GM21825 (cell line): ENCODE results near the gene CRAT.
"Not testable (repeated sequence)": the region's sequence is repeated elsewhere in the genome, so short reads cannot be mapped to it uniquely, and the experiment has no call there.

ENCODE experiments used
- ATAC-seq: cut with Tn5 transposase; IDR thresholded peaks from one replicate; pipeline ENCODE4 v1.9.1; 2021; ENCODE audit warnings: mild to moderate bottlenecking, moderate library complexity; ENCODE audit not compliant: unreplicated experiment

CRAT gene

DNA sequence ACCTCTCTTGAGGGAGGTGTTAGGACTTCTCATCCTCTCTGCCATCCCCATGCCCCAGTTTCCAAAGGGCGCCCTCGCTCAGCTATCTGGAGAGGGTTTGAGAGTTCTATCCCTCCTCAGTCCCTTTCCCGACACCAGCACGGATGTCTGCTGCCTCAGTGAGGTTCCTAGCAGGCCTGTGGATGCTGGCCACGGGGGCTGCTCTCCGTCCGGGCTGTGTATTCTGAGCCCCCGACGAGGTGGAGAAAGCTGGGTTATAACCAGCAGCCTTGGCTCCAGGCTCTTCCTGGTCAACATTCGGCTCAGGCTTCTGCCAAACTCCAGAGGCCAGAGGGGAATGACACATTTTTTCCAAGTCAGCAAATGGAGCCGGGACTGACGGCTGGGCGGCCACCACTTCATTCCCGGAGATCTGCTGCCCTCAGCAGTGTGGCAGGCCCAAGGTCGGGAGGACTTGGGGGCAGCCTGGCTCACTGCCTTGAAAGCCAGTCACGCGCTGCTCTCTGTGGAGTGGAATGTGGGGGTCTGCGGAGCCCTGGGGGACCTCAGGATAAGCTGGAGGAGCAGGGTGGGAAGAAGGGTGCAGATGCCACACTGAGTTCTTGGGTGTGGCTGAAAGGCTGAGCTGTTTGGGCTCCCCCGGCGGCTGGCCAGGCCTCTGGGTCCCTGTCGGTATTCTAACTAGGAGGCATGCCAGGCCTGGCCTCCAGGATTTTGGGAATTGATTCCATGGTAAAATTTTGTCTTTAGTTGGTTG, 28.1 kb upstream of the CRAT start:
- ATAC-seq, result no peak

DNA sequence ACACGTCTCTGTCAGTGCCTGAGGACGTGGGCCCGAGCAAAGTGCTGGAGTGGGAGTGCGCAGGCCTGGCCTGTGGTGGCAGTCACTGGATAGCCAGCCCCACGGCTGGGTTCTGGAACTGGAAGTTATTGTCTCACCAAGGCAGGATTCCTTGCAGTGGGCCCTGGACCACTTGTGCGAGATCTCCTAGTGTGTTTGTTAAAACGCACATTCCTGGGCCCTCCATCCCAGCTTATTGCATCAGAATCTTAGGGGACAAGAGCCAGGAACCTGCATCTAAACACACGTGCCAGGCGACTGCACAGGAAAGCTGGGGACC, 27.5 kb upstream of the CRAT start:
- ATAC-seq, result no peak

DNA sequence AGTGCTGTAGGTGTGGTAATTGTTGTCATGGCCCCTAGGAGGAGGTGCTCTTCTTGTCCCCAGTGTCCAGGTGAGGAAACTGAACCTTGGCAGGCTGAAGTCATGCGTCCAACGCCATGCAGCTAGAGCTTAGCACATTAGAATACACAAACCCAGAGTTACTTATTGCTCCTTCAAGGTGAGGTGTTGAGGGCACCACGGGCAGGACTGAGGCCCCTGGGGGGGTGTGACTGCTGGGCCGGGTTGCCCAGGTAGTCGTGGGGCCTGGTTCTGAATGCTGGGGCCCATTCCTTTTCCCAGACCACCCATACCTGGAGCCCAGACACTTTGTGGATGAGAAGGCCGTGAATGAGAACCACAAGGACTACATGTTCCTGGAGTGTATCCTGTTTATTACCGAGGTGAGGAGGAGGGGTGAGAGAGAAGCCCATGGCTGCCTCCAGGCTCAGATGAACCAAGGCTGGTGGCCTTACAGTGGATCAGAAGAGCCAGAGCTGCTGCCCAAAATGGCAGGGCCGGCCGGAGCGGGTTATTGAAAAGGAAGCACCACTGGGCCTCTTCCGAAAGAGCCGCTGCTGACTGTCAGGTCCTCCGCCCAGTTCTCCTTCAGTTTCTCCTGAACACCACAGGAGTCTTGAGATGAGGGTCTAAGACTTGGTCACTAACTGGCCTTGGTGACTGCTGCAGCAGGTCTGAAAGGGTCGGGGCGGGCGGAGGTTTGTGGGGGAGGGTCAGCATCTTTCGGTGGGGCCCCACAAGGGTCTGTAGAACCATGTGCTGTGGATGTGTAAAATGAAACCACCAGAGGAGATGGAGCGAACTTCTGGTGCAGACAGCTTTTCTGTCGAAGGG, 26.9 kb upstream of the CRAT start:
- ATAC-seq, result no peak

DNA sequence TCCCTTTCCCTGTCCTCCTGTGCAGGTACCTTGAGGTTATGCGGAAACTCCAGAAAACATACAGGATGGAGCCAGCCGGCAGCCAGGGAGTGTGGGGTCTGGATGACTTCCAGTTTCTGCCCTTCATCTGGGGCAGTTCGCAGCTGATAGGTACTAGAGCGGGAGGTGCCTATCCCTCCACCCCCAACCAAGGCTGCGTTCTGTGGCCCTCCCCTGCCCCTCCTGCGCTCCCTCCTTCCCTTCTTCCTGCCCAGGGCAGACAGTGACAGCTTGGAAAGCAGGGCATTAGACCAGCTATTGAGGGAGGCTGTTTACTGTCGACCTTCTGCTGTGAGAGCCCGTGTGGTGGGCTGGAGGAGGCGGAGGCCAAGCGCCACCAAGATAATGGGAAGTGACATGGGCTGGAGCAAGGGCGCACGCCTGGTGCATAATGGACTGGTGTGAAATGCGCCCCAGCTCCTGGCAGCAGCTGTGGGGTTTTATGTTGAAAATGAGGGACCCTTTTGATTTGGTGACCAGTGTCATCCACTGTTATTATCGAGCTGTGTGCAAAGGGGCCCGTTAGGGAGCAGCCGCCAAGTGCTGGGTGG, 25.9 kb upstream of the CRAT start:
- no peak for ATAC-seq

DNA sequence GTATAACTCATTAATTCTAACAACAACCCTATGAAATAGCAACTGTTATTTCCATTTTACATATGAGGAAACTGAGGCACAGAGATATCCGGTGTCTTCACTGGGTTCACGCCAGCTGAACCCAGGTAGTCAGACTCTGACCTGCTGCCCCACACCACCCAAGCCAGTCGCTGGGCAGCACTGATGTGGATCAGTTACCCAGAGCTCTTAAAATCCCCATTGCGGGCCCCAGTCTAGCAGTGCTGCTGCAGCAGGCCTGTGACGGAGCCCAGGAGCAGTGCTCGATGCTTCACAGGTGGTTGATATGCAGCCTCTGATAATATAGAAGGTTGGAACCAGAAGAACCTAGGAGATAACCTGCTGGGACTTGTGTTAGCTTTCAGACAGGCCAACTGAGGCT, 24.9 kb upstream of the CRAT start:
- ATAC-seq, result no peak

DNA sequence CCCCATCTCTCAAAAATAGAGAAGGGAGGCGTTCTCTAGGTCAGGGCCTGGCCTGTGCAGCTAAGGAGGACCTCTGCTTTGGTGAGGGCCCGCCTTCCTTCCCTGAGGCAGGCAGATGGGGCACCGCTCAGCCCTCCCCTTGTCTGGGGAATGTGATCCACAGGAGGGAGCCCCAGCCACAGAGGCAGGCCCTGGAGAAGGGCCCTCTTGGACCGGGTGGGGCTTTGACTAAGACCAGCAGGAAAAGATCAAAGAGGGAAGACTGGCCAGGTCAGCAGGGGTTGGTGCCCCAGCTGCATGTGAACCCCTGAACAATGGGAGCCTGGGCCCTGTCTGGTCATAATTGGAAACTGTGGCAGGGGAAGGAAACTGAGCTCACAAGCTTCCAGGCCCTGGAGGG, 22.5 kb upstream of the CRAT start:
- ATAC-seq, result no peak

DNA sequence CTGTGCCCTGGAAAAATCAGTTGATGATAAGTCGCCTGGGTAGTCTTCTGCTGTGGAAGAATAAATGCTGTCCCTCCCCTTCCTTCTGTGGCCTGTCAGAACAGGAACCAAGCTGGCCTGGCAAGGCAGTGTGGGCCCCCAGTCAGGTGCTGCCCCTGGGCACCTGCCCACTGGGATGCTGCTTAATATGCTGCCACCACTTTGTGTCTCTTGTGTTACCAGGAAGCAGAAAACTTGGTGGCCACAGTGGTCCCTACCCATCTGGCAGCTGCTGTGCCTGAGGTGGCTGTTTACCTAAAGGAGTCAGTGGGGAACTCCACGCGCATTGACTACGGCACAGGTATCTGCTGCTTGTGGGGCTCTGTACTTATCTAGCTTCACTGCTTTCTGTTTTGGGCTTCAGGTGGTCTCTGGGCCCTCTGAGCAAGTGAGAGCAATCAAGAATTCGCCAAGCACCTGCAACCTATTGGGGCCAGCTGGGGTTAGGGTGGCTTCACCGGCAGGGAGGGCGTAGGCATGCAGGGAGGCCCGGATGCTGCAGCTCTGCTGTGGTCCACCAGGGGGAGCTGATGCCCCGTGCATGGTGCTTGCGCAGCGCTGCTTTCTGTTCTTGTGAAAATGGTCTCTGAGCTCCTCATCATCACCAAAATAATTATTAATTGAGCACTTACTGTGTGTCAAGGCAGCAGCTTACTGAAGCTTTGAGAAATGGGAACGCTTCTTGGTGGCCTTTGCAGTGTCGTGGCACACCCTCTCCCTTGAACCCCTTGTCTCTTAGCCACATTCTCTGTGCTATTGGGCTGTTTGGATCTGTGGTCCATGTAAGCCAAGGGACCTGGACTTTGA, 20.9 kb upstream of the CRAT start:
- no peak for ATAC-seq

DNA sequence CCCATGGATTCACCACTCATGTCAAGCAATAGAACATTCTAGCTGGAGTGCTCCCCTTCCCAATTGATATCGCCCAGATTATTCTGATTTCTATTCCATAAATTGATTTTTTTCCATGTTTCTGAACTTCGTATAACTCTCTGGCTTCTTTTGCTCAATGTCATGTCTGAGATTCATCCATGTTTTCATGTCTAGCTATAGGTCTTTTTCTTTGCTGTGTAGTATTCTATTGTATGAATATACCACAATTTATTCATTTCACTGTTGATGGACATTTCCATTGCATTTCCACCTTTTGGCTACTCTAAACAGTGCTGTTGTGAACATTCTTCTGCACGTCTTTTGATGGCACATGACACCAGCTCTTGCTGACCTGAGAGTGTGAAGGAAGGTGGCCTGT, 20.2 kb upstream of the CRAT start:
- ATAC-seq, result no peak

DNA sequence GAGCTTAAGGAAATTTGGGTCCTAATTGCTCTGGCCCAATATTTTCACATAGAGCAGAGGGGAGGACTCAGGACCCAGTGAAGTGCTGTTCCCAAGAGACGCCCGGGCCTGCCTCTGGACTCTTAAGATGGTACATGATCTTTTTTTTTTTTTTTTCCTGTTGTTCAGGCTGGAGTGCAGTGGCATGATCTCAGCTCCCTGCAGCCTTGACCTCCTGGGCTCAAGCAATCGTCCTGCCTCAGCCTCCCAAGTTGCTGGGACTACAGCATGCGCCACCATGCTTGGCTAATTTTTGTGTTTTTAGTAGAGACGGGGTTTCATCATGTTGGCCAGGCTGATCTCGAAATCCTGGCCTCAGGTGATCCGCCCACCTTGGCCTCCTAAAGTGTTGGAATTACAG, 19.7 kb upstream of the CRAT start:
- not testable (repeated sequence) for ATAC-seq

DNA sequence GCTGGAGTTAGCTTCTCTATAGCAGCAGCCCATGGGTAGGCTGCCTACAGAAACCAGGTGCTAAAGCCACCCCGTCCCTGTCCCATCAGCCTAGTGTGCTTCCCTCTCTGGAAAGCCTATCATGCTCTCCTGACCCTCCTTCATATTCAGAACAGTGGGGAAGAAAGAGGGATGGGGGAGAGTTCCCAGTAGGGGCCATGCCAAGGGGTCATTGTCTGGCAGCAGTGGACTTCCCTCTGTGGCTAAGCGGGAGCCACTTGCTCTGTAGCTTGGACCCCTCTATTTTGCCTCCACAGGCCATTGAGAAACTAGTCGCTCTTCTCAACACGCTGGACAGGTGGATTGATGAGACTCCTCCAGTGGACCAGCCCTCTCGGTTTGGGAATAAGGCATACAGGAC, 18.1 kb upstream of the CRAT start:
- no peak for ATAC-seq

DNA sequence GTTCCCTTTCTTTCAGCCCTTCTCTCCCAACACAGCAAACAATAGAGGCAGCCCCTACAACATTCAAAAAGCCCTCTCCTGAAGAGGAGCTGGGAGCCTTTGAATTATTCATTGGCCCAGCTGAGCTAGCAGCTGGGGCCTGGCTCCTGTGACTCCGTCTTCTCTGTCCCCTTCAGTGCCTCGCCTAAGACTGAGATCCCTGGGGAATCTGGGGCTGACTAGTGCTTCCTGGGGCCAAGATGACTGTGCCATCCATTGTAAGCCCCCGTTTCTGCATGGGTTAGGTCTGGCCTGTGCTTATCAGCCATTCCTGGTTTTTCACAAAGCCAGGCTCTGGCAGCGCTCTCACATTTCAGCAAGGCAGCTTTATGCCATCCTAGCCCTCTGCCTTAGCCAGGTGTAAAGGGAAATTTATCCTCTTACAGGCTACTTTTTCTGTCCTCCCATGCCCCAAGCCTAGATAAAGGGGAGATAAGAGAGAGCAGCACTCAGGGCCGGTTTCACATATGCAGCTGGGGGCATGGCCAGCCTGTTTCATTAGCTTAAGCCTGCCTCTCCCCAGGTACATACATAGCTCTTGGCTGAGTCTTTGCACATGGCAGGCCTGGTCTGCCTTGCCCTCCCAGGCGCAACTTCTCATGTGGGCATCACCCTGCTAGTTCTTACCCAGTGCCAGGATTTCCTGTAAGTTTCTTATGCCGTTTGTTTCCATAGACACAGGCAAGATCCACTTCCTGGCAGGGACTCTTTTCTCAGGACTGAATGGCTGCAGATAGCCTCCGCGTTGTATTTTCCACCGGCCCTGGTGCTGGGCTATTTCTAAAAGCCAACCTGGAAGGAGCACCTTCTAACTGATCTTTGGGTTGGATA, 16.4 kb upstream of the CRAT start:
- ATAC-seq, result no peak

DNA sequence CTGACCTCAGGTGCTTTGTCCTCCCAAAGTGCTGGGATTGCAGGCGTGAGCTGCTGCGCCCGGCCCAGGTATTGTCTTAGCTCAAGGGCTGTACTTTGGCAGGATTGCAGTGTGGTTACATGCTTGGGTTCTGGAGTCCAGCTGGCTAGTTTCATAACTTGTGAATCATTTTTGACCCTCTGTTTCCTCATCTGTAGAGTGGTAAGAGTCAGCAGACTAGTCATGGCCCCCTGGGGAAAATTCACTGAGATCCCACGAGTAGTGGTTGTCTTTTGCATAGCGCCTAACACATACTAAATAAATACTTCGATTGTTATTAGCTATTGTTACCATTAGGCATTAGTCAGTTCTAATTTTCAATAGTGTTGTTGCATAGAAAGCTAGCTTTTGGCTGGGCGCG, 14.9 kb upstream of the CRAT start:
- ATAC-seq, result peak; percentile 46

DNA sequence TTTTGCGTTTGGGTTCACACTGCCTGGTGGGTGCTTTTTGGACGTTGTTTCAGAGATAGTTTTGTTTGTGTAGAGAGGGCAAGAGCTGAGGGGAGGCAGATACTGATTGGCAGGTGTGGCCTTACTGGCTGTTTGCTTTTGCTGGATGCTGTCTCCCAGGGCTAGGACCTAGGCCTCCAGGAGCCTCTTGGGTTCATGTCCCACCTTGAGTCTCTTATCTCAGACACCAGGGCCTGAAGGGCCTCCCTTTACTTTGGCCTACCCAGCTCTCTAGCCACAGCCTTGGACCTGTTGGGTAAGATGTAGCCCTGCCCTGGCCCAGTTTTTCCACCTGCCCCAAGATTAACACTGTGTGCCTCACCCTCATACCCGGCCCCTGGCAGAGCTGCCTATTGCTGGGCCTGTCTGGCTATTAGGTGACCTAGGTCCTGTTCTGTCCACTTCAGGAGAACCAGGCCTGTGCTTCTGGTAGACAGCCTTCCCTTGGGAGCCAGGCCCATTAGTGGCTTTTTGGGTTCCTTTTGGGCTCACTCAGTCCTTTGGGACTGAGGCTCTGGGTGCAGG, 14.0 kb upstream of the CRAT start:
- ATAC-seq, result no peak

DNA sequence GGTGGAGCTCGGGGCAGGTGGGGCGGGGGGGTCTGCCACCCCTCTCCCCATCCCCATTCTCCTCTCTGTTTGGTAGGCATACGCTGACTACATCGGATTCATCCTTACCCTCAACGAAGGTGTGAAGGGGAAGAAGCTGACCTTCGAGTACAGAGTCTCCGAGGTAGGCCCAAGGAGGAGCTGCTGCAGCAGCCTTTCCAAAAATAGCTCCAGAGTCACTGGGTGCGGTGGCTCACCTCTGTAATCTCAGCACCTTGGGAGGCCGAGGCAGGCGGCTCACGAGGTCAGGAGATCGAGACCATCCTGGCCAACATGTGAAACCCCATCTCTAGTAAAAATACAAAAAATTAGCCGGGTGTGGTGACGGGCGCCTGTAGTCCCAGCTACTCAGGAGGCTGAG, 12.4 kb upstream of the CRAT start:
- ATAC-seq, result not testable (repeated sequence)

DNA sequence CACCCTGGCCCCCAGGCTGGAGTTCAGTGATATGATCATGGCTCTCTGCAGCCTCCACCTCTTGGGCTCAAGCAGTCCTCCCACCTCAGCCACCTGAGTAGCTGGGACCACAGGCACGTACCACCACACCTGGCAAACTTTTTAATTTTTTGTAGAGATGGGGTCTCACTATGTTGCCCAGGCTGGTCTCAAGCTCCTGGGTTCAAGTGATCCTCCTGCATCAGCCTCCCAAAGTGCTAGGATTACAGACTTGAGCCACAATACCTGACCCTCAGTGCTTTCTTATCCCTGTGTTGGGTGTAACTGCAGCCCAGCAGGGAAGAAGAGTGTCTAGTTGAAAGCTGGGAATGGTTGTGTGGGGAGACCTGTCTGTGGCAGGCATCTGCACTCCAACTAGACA, 11.5 kb upstream of the CRAT start:
- ATAC-seq, result no peak

DNA sequence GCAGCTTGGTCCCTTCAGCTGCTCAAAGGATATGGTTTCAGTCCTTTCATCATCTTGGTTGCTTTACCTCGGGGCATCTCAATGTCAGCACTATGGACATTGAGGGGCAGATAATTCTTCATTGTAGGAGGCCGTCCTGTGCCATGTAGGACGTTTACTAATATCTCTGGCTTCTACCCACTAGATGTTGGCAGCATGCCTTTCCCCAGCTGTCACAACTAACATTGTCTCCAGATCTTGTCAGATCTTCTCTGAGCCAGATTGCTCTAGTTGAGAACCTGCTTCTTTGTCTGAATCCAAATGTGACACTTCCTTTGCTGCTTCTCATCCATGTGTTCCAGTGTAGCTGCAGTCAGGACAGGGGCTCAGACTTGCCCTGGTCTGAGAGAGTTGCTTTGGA, 10.9 kb upstream of the CRAT start:
- no peak for ATAC-seq

DNA sequence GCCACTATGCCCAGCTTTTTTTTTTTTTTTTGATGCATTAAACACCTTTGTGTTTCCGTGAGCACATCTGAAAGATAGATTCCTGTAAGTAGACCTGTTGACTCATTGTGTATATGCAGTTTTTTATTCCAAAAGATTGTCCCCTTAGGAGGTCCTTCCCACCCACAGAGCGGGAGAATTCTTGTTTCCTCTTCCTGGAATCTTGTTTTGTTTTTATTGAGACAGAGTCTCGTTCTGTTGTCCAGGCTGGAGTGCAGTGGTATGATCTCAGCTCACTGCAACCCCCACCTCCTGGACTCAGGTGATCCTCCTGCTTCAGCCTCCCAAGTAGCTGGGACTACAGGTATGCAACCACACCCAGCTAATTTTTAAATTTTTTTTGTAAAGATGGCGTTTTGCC, 8.2 kb upstream of the CRAT start:
- ATAC-seq, result no peak

DNA sequence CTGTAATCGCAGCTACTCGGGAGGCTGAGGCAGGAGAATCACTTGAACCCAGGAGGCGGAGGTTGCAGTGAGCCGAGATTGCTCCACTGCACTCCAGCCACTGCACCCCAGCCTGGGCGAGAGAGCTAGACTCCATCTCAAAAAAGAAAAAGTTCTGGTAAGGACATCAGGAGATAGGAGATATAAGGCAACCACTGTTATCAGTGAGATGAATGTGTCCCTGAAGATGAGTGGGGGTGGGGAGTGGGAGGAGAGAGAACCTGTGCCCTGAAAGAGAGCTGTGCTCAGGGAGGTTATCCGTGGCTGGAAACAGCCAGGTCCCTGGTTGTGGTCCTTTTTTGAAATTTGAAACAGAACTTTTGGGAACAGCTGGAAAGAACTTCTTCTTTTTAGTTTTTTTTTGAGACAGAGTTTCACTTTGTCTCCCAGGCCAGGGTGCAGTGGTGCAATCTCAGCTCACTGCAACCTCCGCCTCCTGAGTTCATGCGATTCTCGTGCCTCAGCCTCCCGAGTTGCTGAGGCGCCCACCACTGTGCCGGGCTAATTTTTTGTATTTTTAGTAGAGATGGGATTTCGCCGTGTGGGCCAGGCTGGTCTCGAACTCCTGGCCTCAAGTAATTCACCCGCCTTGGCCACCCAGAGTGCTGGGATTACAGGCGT, 3.2 kb upstream of the CRAT start:
- no peak for ATAC-seq

DNA sequence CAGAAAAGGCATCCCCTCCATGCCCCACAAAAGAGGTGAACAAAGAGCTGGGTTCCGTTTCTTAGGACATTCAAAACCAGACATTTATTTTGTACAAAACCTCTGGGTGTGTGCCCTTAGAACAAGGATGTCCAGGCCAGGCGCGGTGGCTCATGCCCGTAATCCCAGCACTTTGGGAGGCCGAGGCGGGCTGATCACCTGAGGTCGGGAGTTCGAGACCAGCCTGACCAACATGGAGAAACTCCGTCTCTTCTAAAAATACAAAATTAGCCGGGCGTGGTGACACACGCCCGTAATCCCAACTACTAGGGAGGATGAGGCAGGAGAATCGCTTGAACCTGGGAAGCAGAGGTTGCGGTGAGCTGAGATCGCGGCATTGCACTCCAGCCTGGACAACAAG, 1.9 kb upstream of the CRAT start:
- ATAC-seq, result not testable (repeated sequence)
